ENCODE data around the gene WDR33.

WDR33 gene

GRCh38 chr2:127718271-127718670, 92.7 kb downstream of the WDR33 start:
- H3K27me3 ChIP-seq (ENCODE audit: insufficient read depth, insufficient read length): no peaks in the 10 kb centered on the region
- no peak for DNase-seq (ENCODE audit: low read depth, low spot score)
- no peak overlapping the region for H3K9ac ChIP-seq (ENCODE audit: insufficient read length, low read depth)
- H3K9me3 ChIP-seq (ENCODE audit: insufficient read depth, low read length): no peaks in the 10 kb centered on the region
- no peak overlapping the region for H3K4me3 ChIP-seq (ENCODE audit: insufficient read length, low read depth)
- TF ChIP-seq YY1 (IDR thresholded peaks at IDR 0.05; ENCODE audit: insufficient read depth, insufficient read length) (no peak), ZNF274 (IDR thresholded peaks at IDR 0.05; ENCODE audit: low read depth, low read length) (no peak), SUZ12 (IDR thresholded peaks at IDR 0.05; ENCODE audit: extremely low read depth, insufficient read depth, insufficient read length) (no peak)
- H3K4me1 ChIP-seq (ENCODE audit: insufficient read depth, insufficient read length): peaks cover 4% of the 10 kb centered on the region
- peaks cover 83% of the 10 kb centered on the region for H3K36me3 ChIP-seq (ENCODE audit: insufficient read depth, insufficient read length, low read length)

GRCh38 chr2:127715778-127716449, 95.1 kb downstream of the WDR33 start:
- Histone ChIP-seq H3K36me3 (ENCODE audit: insufficient read depth, insufficient read length, low read length) (peaks cover 73% of the 10 kb centered on the region), H3K9ac (ENCODE audit: insufficient read length, low read depth) (no peak overlapping the region), H3K27me3 (ENCODE audit: insufficient read depth, insufficient read length) (no peaks in the 10 kb centered on the region), H3K4me3 (ENCODE audit: insufficient read length, low read depth) (no peak overlapping the region), H3K4me1 (ENCODE audit: insufficient read depth, insufficient read length) (peaks cover 4% of the 10 kb centered on the region), H3K9me3 (ENCODE audit: insufficient read depth, low read length) (no peaks in the 10 kb centered on the region)
- TF ChIP-seq ZNF274 (IDR thresholded peaks at IDR 0.05; ENCODE audit: low read depth, low read length) (no peak), YY1 (IDR thresholded peaks at IDR 0.05; ENCODE audit: insufficient read depth, insufficient read length) (no peak), SUZ12 (IDR thresholded peaks at IDR 0.05; ENCODE audit: extremely low read depth, insufficient read depth, insufficient read length) (no peak)
- DNase-seq (ENCODE audit: low read depth, low spot score): no peak

GRCh38 chr2:127713562-127713961, 97.4 kb downstream of the WDR33 start:
- Histone ChIP-seq H3K9ac (ENCODE audit: insufficient read length, low read depth) (no peak overlapping the region), H3K27me3 (ENCODE audit: insufficient read depth, insufficient read length) (no peaks in the 10 kb centered on the region), H3K4me3 (ENCODE audit: insufficient read length, low read depth) (no peak overlapping the region), H3K9me3 (ENCODE audit: insufficient read depth, low read length) (no peaks in the 10 kb centered on the region), H3K36me3 (ENCODE audit: insufficient read depth, insufficient read length, low read length) (peaks cover 73% of the 10 kb centered on the region), H3K4me1 (ENCODE audit: insufficient read depth, insufficient read length) (peaks cover 4% of the 10 kb centered on the region)
- no peak for TF ChIP-seq ZNF274 (IDR thresholded peaks at IDR 0.05; ENCODE audit: low read depth, low read length)
- TF ChIP-seq YY1 (IDR thresholded peaks at IDR 0.05; ENCODE audit: insufficient read depth, insufficient read length): no peak
- no peak for TF ChIP-seq SUZ12 (IDR thresholded peaks at IDR 0.05; ENCODE audit: extremely low read depth, insufficient read depth, insufficient read length)
- no peak for DNase-seq (ENCODE audit: low read depth, low spot score)

- Histone ChIP-seq H3K9ac (ENCODE audit: insufficient read length, low read depth) (no peak overlapping the region), H3K4me3 (ENCODE audit: insufficient read length, low read depth) (no peak overlapping the region), H3K27me3 (ENCODE audit: insufficient read depth, insufficient read length) (no peaks in the 10 kb centered on the region), H3K9me3 (ENCODE audit: insufficient read depth, low read length) (no peaks in the 10 kb centered on the region), H3K4me1 (ENCODE audit: insufficient read depth, insufficient read length) (peaks cover 6% of the 10 kb centered on the region), H3K36me3 (ENCODE audit: insufficient read depth, insufficient read length, low read length) (peaks cover 73% of the 10 kb centered on the region)
- TF ChIP-seq YY1 (IDR thresholded peaks at IDR 0.05; ENCODE audit: insufficient read depth, insufficient read length): no peak
- no peak for DNase-seq (ENCODE audit: low read depth, low spot score)
Observed at GRCh38 chr2:127712999-127713398, 98.0 kb downstream of the WDR33 start.

- H3K36me3 ChIP-seq (ENCODE audit: insufficient read depth, insufficient read length, low read length): peaks cover 87% of the 10 kb centered on the region
- DNase-seq (ENCODE audit: low read depth, low spot score): no peak
- peaks cover 2% of the 10 kb centered on the region for H3K4me1 ChIP-seq (ENCODE audit: insufficient read depth, insufficient read length)
- H3K4me3 ChIP-seq (ENCODE audit: insufficient read length, low read depth): no peak overlapping the region
- no peaks in the 10 kb centered on the region for H3K27me3 ChIP-seq (ENCODE audit: insufficient read depth, insufficient read length)
- H3K9ac ChIP-seq (ENCODE audit: insufficient read length, low read depth): no peak overlapping the region
- no peaks in the 10 kb centered on the region for H3K9me3 ChIP-seq (ENCODE audit: insufficient read depth, low read length)
- TF ChIP-seq YY1 (IDR thresholded peaks at IDR 0.05; ENCODE audit: insufficient read depth, insufficient read length) (no peak), SUZ12 (IDR thresholded peaks at IDR 0.05; ENCODE audit: extremely low read depth, insufficient read depth, insufficient read length) (no peak), ZNF274 (IDR thresholded peaks at IDR 0.05; ENCODE audit: low read depth, low read length) (no peak)
Observed at GRCh38 chr2:127709336-127709735, 101.6 kb downstream of the WDR33 start.

- DNase-seq (ENCODE audit: low read depth, low spot score): no peak
- Histone ChIP-seq H3K4me1 (ENCODE audit: insufficient read depth, insufficient read length) (peaks cover 5% of the 10 kb centered on the region), H3K9ac (ENCODE audit: insufficient read length, low read depth) (no peak overlapping the region), H3K4me3 (ENCODE audit: insufficient read length, low read depth) (no peak overlapping the region), H3K27me3 (ENCODE audit: insufficient read depth, insufficient read length) (no peaks in the 10 kb centered on the region), H3K9me3 (ENCODE audit: insufficient read depth, low read length) (no peaks in the 10 kb centered on the region), H3K36me3 (ENCODE audit: insufficient read depth, insufficient read length, low read length) (peaks cover 86% of the 10 kb centered on the region)
- TF ChIP-seq YY1 (IDR thresholded peaks at IDR 0.05; ENCODE audit: insufficient read depth, insufficient read length) (no peak), SUZ12 (IDR thresholded peaks at IDR 0.05; ENCODE audit: extremely low read depth, insufficient read depth, insufficient read length) (no peak), ZNF274 (IDR thresholded peaks at IDR 0.05; ENCODE audit: low read depth, low read length) (no peak)
Observed at GRCh38 chr2:127707890-127708648, 102.9 kb downstream of the WDR33 start.

GRCh38 chr2:127706215-127706990, 104.6 kb downstream of the WDR33 start:
- no peaks in the 10 kb centered on the region for H3K9me3 ChIP-seq (ENCODE audit: insufficient read depth, low read length)
- TF ChIP-seq ZNF274 (IDR thresholded peaks at IDR 0.05; ENCODE audit: low read depth, low read length) (no peak), YY1 (IDR thresholded peaks at IDR 0.05; ENCODE audit: insufficient read depth, insufficient read length) (no peak), SUZ12 (IDR thresholded peaks at IDR 0.05; ENCODE audit: extremely low read depth, insufficient read depth, insufficient read length) (no peak)
- H3K4me3 ChIP-seq (ENCODE audit: insufficient read length, low read depth): no peak overlapping the region
- no peak for DNase-seq (ENCODE audit: low read depth, low spot score)
- peaks cover 79% of the 10 kb centered on the region for H3K36me3 ChIP-seq (ENCODE audit: insufficient read depth, insufficient read length, low read length)
- no peaks in the 10 kb centered on the region for H3K27me3 ChIP-seq (ENCODE audit: insufficient read depth, insufficient read length)
- peaks cover 6% of the 10 kb centered on the region for H3K4me1 ChIP-seq (ENCODE audit: insufficient read depth, insufficient read length)
- no peak overlapping the region for H3K9ac ChIP-seq (ENCODE audit: insufficient read length, low read depth)
